ENCODE measurements around the gene SLC43A2. TPM values are rescaled to one million over a fixed set of nuclear protein-coding genes. Genes with fewer than 3 reads are reported as not detected.

Gene SLC43A2
- total and polyA plus RNA-seq, 10 of the 15 experiments (the other 5 are each of a cell fraction or from before 2014, with no cell fraction given) = 0.03 to 14.0 (median 5.3) TPM

DNA sequence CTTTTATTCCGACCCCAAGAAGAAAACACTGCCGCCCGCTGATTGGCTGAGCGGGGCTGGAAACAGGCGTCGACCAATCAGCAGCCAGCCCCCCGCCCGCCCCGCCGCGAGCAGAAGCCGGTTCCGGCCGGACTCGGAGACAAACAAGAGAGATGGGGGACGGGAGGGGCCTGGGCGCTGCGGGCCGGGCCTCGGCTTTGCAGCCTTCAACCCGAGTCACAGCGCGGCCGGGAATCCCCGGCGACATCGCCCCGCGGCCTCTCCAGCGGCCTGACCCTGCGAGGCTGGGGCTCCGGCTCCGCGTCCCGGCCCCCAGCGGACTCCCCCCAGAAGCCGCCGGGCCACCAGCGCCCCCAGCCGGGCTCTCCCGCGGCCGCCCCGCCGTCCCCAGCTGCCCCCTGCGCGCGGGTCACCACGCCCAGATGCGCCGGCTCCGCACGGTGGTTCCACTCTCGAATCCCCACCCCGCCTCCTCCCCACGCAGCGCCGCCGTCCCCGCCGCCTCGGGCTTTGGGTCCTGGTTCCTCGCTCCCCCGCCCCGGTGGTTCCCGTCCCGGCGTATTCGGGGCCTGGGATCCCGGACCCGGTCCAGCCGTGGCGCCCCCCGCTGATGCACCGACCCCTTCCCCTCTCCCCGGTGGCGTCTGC lies 346 bp upstream of the SLC43A2 start (continued):
- TF ChIP-seq, protein P1, sequence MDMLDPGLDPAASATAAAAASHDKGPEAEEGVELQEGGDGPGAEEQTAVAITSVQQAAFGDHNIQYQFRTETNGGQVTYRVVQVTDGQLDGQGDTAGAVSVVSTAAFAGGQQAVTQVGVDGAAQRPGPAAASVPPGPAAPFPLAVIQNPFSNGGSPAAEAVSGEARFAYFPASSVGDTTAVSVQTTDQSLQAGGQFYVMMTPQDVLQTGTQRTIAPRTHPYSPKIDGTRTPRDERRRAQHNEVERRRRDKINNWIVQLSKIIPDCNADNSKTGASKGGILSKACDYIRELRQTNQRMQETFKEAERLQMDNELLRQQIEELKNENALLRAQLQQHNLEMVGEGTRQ (IDR thresholded peaks at IDR 0.05; ENCODE audit: borderline replicate concordance, low read depth, low read length) = no peak
- TF ChIP-seq CHD2 (IDR thresholded peaks at IDR 0.05; ENCODE audit: borderline replicate concordance, low read depth, low read length) = no peak
- TF ChIP-seq GATAD2B (conservative IDR thresholded peaks at IDR 0.05; ENCODE audit: low read depth) = peak; percentile 69
- TF ChIP-seq EP300 (IDR thresholded peaks at IDR 0.05; ENCODE audit: borderline replicate concordance in 1 of 2, control insufficient read depth in 1 of 2, low read depth in 2 of 2, low read length in 2 of 2) = no peak
- no peak for TF ChIP-seq FOS (IDR thresholded peaks at IDR 0.05; ENCODE audit: borderline replicate concordance, extremely low read depth, insufficient read length)
- no peak for TF ChIP-seq HDGF (IDR thresholded peaks at IDR 0.05)
- 0 out of 2 replicates have a peak, but pooled peaks have one; percentile 49 for TF ChIP-seq TCF12 (IDR thresholded peaks at IDR 0.05; ENCODE audit: low read depth, low read length)
- peak; percentile 85 for TF ChIP-seq RFX5 (IDR thresholded peaks at IDR 0.05; ENCODE audit: low read depth, low read length)
- no peak for TF ChIP-seq PAX8 (IDR thresholded peaks at IDR 0.05)
- TF ChIP-seq NFYB (IDR thresholded peaks at IDR 0.05; ENCODE audit: insufficient read depth, low read depth, low read length) = peak; percentile 72; the same call in 1 of the 2 replicates
- TF ChIP-seq, protein P2, sequence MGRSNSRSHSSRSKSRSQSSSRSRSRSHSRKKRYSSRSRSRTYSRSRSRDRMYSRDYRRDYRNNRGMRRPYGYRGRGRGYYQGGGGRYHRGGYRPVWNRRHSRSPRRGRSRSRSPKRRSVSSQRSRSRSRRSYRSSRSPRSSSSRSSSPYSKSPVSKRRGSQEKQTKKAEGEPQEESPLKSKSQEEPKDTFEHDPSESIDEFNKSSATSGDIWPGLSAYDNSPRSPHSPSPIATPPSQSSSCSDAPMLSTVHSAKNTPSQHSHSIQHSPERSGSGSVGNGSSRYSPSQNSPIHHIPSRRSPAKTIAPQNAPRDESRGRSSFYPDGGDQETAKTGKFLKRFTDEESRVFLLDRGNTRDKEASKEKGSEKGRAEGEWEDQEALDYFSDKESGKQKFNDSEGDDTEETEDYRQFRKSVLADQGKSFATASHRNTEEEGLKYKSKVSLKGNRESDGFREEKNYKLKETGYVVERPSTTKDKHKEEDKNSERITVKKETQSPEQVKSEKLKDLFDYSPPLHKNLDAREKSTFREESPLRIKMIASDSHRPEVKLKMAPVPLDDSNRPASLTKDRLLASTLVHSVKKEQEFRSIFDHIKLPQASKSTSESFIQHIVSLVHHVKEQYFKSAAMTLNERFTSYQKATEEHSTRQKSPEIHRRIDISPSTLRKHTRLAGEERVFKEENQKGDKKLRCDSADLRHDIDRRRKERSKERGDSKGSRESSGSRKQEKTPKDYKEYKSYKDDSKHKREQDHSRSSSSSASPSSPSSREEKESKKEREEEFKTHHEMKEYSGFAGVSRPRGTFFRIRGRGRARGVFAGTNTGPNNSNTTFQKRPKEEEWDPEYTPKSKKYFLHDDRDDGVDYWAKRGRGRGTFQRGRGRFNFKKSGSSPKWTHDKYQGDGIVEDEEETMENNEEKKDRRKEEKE (IDR thresholded peaks at IDR 0.05) = 0 out of 2 replicates have a peak, but pooled peaks have one; percentile 36
- TF ChIP-seq TCF3 (IDR thresholded peaks at IDR 0.05; ENCODE audit: borderline replicate concordance, insufficient read depth, low read depth, low read length) = 0 out of 2 replicates have a peak, but pooled peaks have one; percentile 17
- TF ChIP-seq, protein P3, sequence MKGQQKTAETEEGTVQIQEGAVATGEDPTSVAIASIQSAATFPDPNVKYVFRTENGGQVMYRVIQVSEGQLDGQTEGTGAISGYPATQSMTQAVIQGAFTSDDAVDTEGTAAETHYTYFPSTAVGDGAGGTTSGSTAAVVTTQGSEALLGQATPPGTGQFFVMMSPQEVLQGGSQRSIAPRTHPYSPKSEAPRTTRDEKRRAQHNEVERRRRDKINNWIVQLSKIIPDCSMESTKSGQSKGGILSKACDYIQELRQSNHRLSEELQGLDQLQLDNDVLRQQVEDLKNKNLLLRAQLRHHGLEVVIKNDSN (IDR thresholded peaks at IDR 0.05; ENCODE audit: borderline replicate concordance, extremely low read length, insufficient read depth, low read depth, low read length) = no peak
- TF ChIP-seq, protein P4, sequence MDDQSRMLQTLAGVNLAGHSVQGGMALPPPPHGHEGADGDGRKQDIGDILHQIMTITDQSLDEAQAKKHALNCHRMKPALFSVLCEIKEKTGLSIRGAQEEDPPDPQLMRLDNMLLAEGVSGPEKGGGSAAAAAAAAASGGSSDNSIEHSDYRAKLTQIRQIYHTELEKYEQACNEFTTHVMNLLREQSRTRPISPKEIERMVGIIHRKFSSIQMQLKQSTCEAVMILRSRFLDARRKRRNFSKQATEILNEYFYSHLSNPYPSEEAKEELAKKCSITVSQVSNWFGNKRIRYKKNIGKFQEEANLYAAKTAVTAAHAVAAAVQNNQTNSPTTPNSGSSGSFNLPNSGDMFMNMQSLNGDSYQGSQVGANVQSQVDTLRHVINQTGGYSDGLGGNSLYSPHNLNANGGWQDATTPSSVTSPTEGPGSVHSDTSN (IDR thresholded peaks at IDR 0.05; ENCODE audit: insufficient replicate concordance, low read depth, low read length) = no peak
- no peak for TF ChIP-seq SMAD5 (IDR thresholded peaks at IDR 0.05; ENCODE audit: low read depth)
- no peak for TF ChIP-seq STAT1 (conservative IDR thresholded peaks at IDR 0.05)
- no peak for TF ChIP-seq SREBF1 (IDR thresholded peaks at IDR 0.05; ENCODE audit: low read length)
- TF ChIP-seq EED (IDR thresholded peaks at IDR 0.05; ENCODE audit: low read depth) = no peak
- no peak for TF ChIP-seq MYB (IDR thresholded peaks at IDR 0.05; ENCODE audit: borderline replicate concordance, low read depth, low read length)
- peak; percentile 47 for TF ChIP-seq LARP7 (IDR thresholded peaks at IDR 0.05)
- no peak for TF ChIP-seq STAT3 (IDR thresholded peaks at IDR 0.05; ENCODE audit: low read depth, low read length)
- TF ChIP-seq IRF4 (IDR thresholded peaks at IDR 0.05; ENCODE audit: low read depth, low read length) = no peak
- TF ChIP-seq RELA (IDR thresholded peaks at IDR 0.05; ENCODE audit: borderline replicate concordance, partially characterized antibody) = peak; percentile 76
- no peak for TF ChIP-seq TARDBP (IDR thresholded peaks at IDR 0.05; ENCODE audit: borderline replicate concordance)

All from GM12878 (cell line).